Sigmoid colon (tissue), 4 donors: Measurements from ENCODE around the gene CD58.

Source experiments
- CTCF ChIP-seq, 4 experiments: fragments of 450-650 bp in 3 of 4; fragments of 200-600 bp in 1 of 4; IDR thresholded peaks; one replicate each; pipeline ENCODE4 v1.5.1; 2016 to 2019; ENCODE audit warnings: antibody characterized with exemption in 4 of 4, mild to moderate bottlenecking in 3 of 4, moderate library complexity in 2 of 4
- EP300 ChIP-seq, 4 donors: sonication (generic); formaldehyde crosslinking; IDR thresholded peaks; one replicate each; pipeline ENCODE4 v1.6.1; 2017; ENCODE audit warnings: antibody characterized with exemption in 4 of 4
- POLR2A ChIP-seq, 2 donors: fragments of 450-650 bp; IDR thresholded peaks; one replicate each; pipeline ENCODE4 v1.6.1; 2016; ENCODE audit warnings: antibody characterized with exemption in 2 of 2, mild to moderate bottlenecking in 2 of 2, moderate library complexity in 2 of 2
- POLR2AphosphoS5 ChIP-seq, 4 donors: sonication (generic); formaldehyde crosslinking; IDR thresholded peaks; one replicate each; pipeline ENCODE4 v1.6.1; 2017; ENCODE audit warnings: antibody characterized with exemption in 4 of 4

GRCh38 chr1:116546354-116546977, 24.4 kb downstream of the CD58 start:
- TF ChIP-seq POLR2A (IDR thresholded peaks at IDR 0.05) (no peak), CTCF (IDR thresholded peaks at IDR 0.05) (no peak), POLR2AphosphoS5 (IDR thresholded peaks at IDR 0.05) (no peak), EP300 (IDR thresholded peaks at IDR 0.05) (no peak)
